ENCODE measurements around the gene SNX32. TPM values are rescaled to one million over a fixed set of nuclear protein-coding genes. Genes with fewer than 3 reads are reported as not detected.
A peak's percentile ranks its signal among the peaks of the same experiment; 100 is the strongest.

SNX32 gene
- polyA plus RNA-seq, 1 donor from 2014 or later = 0.78 TPM

DNA sequence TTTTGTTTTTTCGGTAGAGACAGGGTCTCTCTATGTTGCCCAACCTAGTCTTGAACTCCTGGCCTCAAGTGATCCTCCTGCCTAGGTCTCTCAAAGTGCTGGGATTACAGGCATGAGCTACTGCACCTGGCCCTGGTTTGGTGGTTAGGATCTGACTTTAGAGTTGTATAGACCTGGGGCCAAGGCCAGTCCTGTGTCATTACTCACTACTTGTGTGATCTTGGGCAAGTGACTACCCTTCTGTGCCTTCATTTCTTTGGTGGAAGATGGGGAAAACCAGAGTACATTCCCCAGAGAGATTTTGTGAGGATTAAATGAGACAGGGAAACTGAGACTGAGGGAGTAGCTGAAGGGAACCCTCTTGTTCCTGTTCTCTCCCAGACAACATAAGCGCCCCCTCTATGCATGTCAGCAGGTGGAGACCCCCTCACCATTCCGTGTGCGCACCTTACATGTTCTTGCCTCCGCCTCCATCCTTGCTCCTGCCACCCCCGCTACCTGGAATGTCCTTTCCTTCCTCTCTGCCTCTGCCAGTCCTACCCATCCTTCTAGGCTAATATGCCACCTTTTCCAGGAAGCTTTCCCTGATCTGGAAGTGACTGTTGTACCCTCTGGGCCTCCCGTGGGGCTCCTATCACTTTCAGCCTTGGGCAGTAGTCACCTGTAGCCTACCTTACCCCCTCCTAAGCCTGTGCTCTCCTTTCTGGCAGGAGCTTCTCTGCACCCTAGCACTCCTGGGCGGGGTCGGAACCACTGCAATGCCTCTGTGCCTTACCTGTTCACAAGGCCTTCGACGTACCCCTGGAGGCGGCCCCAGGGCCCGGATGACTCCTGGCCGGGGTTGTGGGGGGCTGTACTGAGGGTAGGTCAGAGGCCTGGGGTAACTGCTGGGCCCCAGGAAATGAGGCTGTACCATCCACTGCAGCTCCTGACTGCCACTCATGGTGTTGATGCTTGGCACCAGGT lies 62.6 kb downstream of the SNX32 start:
- no peaks in the 10 kb centered on the region for H3K9me3 Mint-ChIP-seq
- peaks cover 3% of the 10 kb centered on the region for H3K36me3 Mint-ChIP-seq
- H3K27ac Mint-ChIP-seq = peak overlapping the region in 1 of 3 donors; percentile 70
- H3K27me3 Mint-ChIP-seq = peaks cover 10% of the 10 kb centered on the region
- H3K4me1 Mint-ChIP-seq = peaks cover 17 to 23% (median 22%) of the 10 kb centered on the region in 3 donors
- H3K4me3 Mint-ChIP-seq = peak overlapping the region in 2 of 4 donors; percentile 17

DNA sequence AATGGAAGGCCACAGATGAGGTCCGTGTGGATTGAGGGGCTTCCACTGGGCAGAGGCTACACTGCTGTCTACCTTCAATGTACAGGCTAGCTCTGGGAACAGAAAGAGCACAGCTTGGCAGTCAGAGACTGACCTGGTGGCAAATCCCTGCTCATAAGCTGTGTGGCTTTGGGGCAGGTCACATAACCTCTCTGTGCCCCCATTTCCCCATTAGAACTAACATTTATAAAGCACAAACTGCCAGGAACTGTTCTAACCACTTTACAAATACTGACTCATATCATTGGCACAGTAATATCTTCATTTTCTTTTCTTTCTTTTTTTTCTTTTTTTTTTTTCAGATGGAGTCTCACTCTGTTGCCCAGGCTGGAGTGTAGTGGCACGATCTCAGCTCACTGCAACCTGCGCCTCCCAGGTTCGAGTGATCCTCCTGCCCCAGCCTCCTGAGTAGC lies 63.3 kb downstream of the SNX32 start:
- no peaks in the 10 kb centered on the region for H3K9me3 Mint-ChIP-seq
- peaks cover 3% of the 10 kb centered on the region for H3K36me3 Mint-ChIP-seq
- H3K4me3 Mint-ChIP-seq = peak overlapping the region in 2 of 4 donors; percentile 17
- peak overlapping the region in 1 of 3 donors; percentile 70 for H3K27ac Mint-ChIP-seq
- peaks cover 11% of the 10 kb centered on the region for H3K27me3 Mint-ChIP-seq
- H3K4me1 Mint-ChIP-seq = peaks cover 16 to 20% (median 19%) of the 10 kb centered on the region in 3 donors

DNA sequence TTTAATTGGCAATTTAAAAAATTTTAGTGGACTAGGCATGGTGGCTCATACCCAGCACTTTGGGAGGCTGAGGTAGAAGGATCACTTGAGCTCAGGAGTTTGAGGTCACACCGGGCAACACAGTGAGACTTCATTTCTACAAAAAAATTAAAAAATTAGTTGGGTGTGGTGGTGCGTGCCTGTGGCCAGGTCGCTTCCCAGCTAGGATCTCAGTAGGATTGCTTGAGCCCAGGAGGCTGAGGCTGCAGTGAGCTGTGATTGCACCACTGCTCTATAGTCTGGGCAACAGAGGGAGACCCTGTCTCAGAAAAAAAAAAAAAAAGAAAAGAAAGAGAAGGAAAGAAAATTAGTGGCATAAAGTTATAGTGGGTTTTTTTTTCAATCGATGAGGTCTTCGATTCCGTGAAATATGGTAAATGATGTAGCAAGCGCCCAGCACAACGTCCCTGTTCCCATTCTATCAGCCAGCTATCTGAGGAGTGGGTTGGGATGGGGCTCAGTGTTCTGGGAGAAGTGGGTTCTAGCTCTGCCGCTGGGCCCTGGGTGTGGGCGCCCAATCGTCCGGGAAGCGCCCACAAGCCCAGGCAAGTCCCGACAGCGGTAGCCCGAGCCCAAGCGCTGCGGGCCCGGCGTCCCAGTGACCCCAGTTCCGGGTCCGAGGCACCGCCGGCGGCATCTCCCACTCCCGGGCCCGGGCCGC lies 65.0 kb downstream of the SNX32 start:
- peaks cover 8 to 11% (median 9%) of the 10 kb centered on the region in 3 donors for H3K4me1 Mint-ChIP-seq
- H3K27me3 Mint-ChIP-seq = peaks cover 11% of the 10 kb centered on the region
- H3K36me3 Mint-ChIP-seq = peaks cover 3% of the 10 kb centered on the region

DNA sequence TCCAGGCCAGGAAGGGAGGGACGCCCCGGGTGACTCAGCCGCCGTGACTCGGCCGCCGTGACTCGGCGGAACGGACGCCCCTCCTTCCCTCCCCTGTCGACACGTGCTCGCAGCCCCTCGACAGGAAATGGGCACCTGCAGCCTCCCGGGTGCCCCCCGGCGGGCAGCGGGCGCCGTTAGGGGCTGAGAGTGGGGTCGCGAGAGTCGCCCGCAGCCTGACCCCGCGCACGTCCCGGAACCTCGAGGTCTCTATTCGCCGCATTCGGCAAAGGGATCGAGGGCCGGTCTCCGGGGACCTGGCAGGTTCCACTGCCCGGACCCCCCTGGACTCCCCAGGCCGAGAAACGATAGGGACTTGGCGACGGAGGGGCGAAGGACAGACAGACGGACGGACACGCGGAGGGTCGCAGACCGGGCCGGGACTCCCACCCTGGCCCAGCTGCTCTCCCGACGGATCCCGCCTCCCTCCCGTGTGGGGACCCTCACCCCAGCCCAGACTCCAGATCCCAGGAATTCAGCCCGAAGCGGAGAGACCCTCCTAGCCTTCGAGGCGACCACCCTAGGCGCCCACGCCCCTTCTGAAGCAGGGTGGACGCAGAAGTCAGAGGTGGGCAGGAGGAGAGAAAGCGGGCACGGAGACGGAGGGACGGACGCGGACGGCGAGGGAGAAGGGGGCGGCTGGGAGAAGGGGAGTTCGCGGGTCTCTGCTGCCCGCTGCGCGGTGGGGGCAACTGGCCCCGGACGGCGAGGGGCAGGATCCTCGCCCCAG lies 65.8 kb downstream of the SNX32 start:
- Mint-ChIP-seq H3K4me1 (peaks cover 4 to 6% (median 5%) of the 10 kb centered on the region in 3 donors), H3K9me3 (no peaks in the 10 kb centered on the region), H3K36me3 (peaks cover 3% of the 10 kb centered on the region), H3K4me3 (peak overlapping the region in 3 of 4 donors; percentile 43 to 82 (median 50)), H3K27ac (no peak overlapping the region), H3K27me3 (peaks cover 11% of the 10 kb centered on the region)

More for the DNA sequence above, 65.0 kb downstream of the SNX32 start:
- Mint-ChIP-seq H3K9me3 (no peaks in the 10 kb centered on the region), H3K27ac (peak overlapping the region in 2 of 3 donors; percentile 39 to 58), H3K4me3 (peak overlapping the region in 3 of 4 donors; percentile 14 to 87 (median 78))

DNA sequence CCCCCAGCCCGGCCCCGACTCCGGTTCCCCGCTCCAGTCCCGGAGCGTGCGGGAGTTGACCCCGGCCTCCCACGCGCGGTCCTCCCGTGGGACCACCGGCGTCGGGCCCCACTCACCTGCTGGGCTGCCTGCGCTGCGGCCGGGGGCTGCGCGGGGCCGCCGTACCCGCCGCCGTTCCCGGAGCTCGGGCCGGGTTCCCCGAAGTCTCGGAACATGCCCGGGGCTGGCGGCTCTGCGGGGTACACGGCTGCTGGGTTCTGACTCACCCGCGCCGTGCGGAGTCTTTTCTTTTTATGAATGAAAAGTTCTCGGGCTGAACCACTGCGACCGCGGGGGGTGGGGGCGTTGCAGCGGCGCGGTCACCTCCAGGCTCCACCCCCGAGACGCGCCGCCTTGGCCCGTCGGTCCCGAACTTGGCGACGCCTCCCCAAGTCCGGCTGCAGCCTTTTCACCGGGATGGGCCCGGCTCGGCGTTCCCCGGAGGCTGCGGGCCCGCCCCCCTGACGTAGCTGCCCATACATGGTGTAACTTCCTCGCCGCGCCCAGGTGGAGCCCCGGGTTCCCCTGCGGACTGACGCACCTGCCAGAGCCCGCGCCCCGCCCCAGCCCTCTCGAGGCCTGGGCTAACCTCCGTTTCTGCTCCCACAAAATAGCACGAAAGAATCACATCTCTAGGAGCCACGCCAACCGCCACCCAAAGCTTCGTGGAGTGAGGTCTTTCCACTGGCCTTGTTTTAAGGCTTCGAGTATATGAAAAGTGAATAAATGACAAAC lies 66.5 kb downstream of the SNX32 start, which contains the start of gene FOSL1:
Gene FOSL1, minus strand, starts transcription at position 264 of the 774 bp plus-strand sequence. Its CDS starts 49 bp downstream, at position 215.
- Mint-ChIP-seq H3K4me1 (peaks cover 4 to 6% (median 5%) of the 10 kb centered on the region in 3 donors), H3K9me3 (no peaks in the 10 kb centered on the region), H3K4me3 (peak within 1 kb of the TSS; percentile 48 to 87 (median 76)), H3K27ac (peak within 1 kb of the TSS in 1 of 3 donors; percentile 46), H3K27me3 (peaks cover 11% of the 10 kb centered on the region), H3K36me3 (peaks cover 3% of the 10 kb centered on the region)

DNA sequence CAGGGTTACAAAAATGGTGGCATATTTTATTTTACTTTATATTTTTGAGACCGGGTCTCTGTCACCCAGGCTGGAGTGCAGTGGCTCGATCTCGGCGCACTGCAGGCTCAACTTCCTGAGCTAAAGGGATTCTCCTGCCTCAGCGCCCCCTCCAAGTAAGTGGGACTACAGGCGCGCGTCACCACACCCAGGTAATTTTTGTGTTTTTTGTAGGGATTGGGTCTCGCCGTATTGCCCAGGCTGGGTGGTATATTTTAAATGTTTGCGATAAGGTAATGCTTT lies 67.1 kb downstream of the SNX32 start:
- Mint-ChIP-seq H3K36me3 (peaks cover 3% of the 10 kb centered on the region), H3K27me3 (peaks cover 11% of the 10 kb centered on the region), H3K9me3 (no peaks in the 10 kb centered on the region), H3K27ac (peak overlapping the region in 1 of 3 donors; percentile 46), H3K4me3 (peak overlapping the region; percentile 48 to 87 (median 76)), H3K4me1 (peaks cover 4 to 6% (median 5%) of the 10 kb centered on the region in 3 donors)

DNA sequence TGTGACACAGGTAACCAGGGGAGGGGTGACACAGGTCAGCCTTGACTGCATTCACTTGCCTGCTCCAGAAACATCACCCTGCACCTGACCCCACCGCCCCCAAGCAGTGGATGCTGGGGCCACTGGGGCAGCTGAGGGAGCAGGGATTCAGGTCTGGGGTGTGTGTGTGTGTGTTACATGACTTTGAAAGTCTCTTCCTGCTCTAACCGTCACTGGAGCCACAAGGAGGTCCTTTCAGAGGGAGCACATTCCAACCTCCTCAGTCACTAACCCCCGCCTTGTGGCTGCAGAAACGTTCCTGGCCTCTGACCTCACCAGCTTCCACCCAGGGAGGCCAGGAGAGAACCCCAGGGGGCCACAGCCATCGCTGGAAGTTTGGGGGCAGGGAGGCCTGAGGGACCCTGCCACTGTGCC lies 69.3 kb downstream of the SNX32 start:
- Mint-ChIP-seq H3K27ac (no peak overlapping the region), H3K9me3 (no peaks in the 10 kb centered on the region), H3K4me1 (peaks cover 4 to 6% (median 4%) of the 10 kb centered on the region in 3 donors), H3K36me3 (peaks cover 3% of the 10 kb centered on the region), H3K4me3 (no peak overlapping the region), H3K27me3 (peaks cover 15% of the 10 kb centered on the region)

Other genes with a start within 250 kb of the SNX32 start
- not detected for gene KCNK7, start 238.2 kb upstream of the SNX32 start, polyA plus RNA-seq
- gene MAP3K11, start 219.7 kb upstream of the SNX32 start, polyA plus RNA-seq = 26.5 TPM
- gene PCNX3, start 218.2 kb upstream of the SNX32 start, polyA plus RNA-seq = 6.8 TPM
- 253 TPM for gene SIPA1, start 195.9 kb upstream of the SNX32 start, polyA plus RNA-seq
- gene RELA, start 171.0 kb upstream of the SNX32 start, polyA plus RNA-seq = 66.7 TPM
- 62.6 TPM for gene KAT5, start 121.7 kb upstream of the SNX32 start, polyA plus RNA-seq
- 120 TPM for gene RNASEH2C, start 113.2 kb upstream of the SNX32 start, polyA plus RNA-seq
- gene AP5B1, start 53.0 kb upstream of the SNX32 start, polyA plus RNA-seq = 17.2 TPM
- gene OVOL1, start 46.9 kb upstream of the SNX32 start, polyA plus RNA-seq = not detected
- 2,244 TPM for gene CFL1, start 24.2 kb downstream of the SNX32 start, polyA plus RNA-seq
- gene MUS81, start 26.5 kb downstream of the SNX32 start, polyA plus RNA-seq = 38.7 TPM
- 0.29 TPM for gene EFEMP2, start 38.8 kb downstream of the SNX32 start, polyA plus RNA-seq
- gene CTSW, start 45.9 kb downstream of the SNX32 start, polyA plus RNA-seq = 29.2 TPM
- gene FIBP, start 54.5 kb downstream of the SNX32 start, polyA plus RNA-seq = 97.0 TPM
- 83.9 TPM for gene CCDC85B, start 56.7 kb downstream of the SNX32 start, polyA plus RNA-seq
- 0.79 TPM for gene FOSL1, start 66.4 kb downstream of the SNX32 start, polyA plus RNA-seq
- gene C11orf68, start 85.1 kb downstream of the SNX32 start, polyA plus RNA-seq = 61.6 TPM
- gene DRAP1, start 85.5 kb downstream of the SNX32 start, polyA plus RNA-seq = 90.7 TPM
- gene TSGA10IP, start 111.5 kb downstream of the SNX32 start, polyA plus RNA-seq = not detected
- gene SART1, start 127.8 kb downstream of the SNX32 start, polyA plus RNA-seq = 53.1 TPM
- gene EIF1AD, start 168.2 kb downstream of the SNX32 start, polyA plus RNA-seq = 35.8 TPM
- gene BANF1, start 168.5 kb downstream of the SNX32 start, polyA plus RNA-seq = 284 TPM
- not detected for gene CST6, start 178.0 kb downstream of the SNX32 start, polyA plus RNA-seq
- not detected for gene CATSPER1, start 192.5 kb downstream of the SNX32 start, polyA plus RNA-seq
- not detected for gene GAL3ST3, start 215.2 kb downstream of the SNX32 start, polyA plus RNA-seq
- 91.8 TPM for gene SF3B2, start 218.4 kb downstream of the SNX32 start, polyA plus RNA-seq
- 72.9 TPM for gene PACS1, start 236.3 kb downstream of the SNX32 start, polyA plus RNA-seq